ENCODE measurements around the gene COLGALT1.
"Not testable (repeated sequence)": the region's sequence is repeated elsewhere in the genome, so short reads cannot be mapped to it uniquely, and the experiment has no call there.

The COLGALT1 gene

DNA sequence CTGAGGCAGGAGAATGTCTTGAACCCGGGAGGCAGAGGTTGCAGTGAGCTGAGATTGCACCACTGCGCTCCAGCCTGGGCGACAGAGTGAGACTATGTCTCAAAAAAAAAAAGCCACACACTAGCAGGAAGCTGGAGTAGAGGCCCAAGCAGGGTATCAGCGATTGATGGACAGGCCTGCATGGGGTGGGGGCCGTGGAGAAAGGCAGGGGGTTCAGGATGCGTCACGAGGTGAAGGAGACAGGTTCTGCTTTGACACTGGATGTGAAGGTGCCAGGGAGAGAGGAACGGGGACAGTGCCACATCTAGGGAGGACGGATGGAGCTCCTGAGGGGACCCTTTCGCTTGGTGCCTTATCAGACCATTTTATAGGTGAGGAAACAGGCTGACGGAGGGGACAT is 7.1 kb downstream of the COLGALT1 start:
- DNase-seq: no peak

DNA sequence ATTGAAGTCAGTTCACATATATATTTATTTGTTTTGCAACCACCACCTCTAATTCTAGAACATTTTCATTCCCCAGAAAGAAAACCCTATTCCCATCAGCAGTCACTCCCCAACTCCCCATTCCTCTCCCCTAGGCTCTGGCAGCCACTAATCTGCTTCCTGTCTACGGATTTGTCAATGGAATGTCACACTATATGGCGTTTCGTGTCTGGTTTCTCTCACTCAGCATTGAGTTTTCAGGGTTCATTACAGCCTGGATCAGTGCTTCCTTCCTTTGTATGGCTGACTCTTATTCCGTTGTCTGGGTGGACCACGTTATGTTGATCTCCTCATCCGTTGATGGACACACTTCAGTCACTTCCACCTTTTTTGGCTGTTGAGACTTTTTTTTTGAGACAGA is 9.3 kb downstream of the COLGALT1 start:
- no peak for DNase-seq

DNA sequence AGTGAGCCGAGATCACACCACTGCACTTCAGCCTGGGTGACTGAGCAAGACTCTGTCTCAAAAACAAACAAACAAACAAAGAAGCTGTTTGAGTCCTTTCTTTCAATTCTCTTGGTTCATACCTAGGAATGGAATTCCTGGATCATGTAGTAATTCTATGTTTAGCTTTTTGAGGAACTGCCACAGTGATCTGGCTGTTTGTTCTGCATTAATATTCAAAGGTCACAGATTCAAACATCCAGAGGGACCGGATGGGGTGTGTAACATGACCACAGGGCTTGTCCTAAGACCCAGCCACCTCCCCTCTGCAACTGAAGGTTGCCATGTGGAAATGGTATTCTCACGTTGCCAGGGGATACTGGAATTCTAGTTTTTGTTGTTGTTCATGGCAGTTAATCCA is 10.2 kb downstream of the COLGALT1 start:
- no peak for DNase-seq

DNA sequence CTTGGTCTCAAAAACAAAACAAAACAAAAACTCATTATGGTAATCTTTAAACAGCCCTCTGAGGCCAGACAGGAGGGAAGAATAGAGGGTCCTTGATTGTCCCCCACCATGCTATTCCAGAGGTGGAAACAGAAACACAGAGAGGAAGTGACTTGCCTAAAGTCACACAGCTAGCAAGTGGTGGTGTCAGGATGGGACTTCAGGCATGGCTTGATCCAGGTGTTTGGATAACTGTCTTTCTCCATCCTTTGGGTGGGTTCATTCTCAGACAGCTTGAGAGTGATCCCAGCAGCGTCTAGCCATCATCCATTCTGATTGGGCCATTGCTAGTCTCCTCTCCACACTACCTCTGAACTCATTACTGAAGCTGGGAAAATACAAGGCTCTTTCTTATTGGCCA is 12.5 kb downstream of the COLGALT1 start:
- DNase-seq: no peak

DNA sequence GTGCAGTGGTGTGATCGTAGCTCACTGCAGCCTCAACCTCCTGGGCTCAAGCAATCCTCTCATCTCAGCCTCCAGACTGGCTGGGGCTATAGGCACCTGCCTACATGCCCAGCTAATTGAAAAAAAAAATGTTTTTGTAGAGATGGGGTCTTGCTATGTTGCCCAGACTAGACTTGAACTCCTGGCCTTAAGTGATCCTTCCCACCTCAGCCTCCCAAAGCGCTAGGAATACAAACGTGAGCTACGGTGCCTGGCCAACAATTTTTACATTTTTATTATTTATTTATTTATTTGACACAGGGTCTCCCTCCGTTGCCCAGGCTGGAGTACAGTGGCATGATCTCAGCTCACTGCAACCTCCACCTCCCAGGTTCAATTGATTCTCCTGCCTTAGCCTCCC is 14.8 kb downstream of the COLGALT1 start:
- not testable (repeated sequence) for DNase-seq

DNA sequence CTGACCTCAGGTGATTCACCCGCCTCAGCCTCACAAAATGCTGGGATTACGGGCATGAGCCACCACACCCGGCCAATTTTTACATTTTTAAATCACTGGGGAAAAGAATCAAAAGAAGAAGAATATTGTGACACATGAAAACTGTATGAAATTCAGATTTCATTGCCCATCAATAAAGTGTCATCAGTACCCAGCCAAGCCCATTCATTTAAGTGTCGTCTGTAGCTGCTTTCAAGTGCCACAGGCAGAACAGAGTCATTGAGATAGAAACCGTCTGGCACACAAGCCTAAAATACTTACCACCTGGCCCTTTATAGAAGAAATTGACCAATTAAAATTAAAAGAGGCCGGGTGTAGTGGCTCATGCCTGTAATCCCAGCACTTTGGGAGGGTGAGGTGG is 15.3 kb downstream of the COLGALT1 start:
- no peak for DNase-seq

DNA sequence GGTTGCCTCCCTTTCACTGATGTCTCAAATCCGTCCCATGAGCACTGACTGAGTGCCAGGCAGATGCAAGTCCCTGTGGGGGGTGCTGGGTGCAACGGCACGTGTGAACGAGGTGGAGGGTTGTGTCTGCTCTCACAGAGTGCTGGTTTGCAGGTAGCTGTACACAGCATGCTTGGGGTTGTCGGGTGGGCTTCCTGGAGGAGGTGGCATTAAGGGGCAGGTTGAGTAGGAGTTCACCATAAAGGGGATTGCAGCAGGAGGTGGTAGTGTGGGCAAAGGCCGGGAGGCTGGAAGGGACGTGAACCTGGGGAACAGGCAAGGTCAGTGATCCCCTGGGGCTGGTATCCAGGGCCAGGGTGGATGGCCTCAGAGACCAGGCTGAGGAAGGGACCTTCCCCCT is 17.2 kb downstream of the COLGALT1 start:
- DNase-seq: no peak

DNA sequence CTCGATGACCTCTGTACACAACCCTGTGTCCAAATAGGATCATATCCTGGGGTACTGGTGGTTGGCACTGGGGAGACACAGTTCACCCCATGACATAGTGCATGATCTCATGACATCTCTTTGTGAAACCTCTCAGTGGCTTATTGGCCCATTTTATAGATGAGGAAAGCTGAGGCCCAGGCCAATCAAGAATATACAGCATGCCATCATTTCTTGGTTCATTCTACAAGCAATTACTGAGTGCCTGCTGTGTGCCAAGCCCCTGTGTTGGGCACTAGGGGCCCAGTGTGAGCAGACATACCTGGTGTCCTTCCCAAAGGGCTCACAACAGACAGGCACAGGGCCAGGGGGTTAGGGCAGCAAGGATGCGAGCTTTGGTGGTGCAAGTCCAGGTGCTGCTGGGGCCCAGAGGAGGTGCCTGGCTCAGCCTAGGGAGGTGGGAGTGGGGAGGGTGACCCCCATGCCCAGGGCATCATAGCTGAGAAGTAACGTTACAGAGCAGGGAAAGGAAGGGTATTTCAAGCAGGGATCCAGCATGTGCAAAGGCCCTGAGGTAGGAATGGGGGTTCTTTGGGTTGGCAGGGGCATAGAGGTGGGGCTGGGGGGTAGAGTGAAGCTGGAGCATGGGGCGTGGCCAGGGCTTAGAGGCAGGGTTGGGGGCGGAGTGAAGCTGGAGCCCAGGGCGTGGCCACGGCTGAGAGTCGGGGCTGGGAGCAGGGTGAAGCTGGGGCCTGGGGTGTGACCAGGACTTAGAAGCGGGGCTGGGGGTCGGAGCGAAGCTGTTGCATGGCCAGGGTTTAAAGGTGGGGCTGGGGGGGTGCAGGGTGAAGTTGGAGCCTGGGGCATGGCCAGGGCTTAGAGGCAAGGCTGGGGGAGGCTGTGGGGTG is 20.7 kb downstream of the COLGALT1 start:
- no peak for DNase-seq

DNA sequence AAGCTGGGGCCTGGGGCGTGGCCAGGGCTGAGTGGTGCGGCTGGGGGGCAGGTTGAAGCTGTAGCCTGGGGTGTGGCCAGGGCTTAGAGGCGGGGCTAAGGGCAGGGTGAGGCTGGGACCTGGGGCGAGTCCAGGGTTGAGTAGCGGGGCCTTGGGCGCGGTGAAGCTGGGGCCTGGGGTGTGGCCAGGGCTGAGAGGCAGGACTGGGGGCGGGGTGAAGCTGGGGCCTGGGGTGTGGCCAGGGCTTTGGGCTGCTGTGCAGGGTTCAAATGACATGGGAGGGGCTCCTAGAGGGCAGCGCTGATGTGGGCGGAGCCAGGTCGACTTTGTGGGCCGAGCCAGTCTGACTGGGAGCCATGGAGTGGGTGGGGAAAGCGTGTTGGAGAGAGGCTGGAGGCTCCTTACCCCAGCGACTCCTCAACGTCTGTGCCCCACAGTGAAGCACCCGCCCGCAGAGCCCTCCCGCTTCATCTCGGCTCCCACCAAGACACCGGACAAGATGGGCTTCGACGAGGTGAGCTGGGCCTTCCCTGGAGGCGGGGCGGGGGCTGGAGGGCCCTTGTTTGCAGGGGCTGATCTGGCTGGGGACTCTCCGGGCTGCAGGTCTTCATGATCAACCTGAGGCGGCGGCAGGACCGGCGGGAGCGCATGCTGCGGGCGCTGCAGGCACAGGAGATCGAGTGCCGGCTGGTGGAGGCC is 21.5 kb downstream of the COLGALT1 start:
- peak; percentile 14 for DNase-seq

DNA sequence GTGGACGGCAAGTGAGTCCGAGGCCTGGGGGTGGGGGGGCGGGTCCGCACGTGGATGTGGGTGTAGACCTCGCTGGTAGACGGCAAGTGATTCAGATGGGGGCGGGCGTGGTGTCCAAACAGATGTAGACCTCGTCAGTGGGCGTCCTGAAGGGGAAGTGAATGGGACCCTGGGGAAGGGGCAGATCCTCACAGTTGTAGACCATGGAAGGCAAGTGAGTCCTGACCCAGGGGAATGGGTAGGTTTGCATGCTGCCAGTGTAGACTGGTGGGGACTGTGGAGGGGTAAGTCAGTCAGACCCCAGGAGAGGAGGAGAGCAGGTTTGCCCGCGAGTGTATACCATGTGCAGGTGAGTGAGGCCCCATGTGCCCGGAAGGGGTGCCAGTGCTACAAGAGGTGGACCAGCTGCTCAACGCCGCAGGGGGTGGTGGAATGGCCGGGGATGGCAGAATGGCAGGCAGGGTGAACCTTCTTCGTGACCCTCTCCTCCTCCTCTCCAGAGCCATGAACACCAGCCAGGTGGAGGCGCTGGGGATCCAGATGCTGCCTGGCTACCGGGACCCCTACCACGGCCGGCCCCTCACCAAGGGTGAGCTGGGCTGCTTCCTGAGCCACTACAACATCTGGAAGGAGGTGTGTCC is 22.1 kb downstream of the COLGALT1 start:
- DNase-seq: no peak

DNA sequence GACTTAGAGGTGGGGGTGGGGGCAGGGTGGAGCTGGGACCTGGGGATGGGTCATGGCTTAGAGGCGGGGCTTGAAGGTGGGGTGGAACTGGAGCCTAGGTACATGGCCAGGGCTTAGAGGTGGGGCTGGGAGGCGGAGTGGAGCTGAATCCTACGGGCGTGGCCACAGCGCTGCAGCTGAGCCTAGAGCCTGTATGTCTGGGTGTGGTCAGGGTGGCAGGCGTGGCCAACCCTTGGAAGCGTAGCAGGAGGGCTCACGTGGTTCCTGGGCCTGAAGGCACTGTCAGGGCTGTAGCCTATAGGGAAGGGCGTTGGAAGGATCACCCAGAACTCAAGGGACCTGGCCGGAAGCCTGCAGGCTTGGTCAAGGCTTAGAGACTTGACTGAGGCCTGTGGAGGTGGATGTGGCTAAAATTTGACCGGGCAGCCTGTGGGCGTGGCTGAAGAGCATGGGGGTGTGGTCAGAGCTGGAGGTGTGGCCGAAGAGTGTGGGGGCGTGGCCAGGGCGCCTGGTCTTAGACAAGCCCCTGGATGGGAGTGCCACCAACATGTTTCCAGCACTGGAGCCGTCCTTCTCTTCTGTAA is 24.3 kb downstream of the COLGALT1 start:
- peak; percentile 51 for DNase-seq

DNA sequence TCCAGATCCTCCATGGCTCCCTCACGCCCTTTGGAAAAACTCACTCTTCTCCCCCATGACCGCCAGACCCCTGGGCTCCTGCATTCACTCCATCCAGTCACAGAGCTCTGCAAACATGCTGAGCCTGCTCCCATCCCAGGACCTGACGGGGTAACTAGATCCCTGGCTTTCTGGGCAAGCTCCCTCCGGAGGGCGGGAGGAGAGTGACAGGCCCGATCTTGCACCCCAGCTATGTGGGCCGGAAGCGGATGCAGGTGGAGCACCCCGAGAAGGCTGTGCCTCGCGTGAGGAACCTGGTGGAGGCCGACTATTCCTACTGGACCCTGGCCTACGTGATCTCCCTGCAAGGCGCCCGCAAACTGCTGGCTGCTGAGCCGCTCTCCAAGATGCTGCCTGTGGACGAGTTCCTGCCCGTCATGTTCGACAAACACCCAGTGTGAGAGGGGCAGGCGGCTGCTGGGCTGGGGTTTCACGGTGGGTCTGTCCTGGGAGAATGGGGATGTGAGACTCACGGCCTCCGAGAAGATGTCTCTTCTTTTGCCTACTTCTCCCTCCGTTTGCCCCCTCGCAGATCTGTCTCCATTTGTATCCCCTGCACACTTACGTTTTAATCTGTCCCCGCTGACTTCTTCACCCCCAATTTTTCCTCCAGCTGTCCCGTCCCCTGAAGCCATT is 25.2 kb downstream of the COLGALT1 start:
- DNase-seq: no peak

DNA sequence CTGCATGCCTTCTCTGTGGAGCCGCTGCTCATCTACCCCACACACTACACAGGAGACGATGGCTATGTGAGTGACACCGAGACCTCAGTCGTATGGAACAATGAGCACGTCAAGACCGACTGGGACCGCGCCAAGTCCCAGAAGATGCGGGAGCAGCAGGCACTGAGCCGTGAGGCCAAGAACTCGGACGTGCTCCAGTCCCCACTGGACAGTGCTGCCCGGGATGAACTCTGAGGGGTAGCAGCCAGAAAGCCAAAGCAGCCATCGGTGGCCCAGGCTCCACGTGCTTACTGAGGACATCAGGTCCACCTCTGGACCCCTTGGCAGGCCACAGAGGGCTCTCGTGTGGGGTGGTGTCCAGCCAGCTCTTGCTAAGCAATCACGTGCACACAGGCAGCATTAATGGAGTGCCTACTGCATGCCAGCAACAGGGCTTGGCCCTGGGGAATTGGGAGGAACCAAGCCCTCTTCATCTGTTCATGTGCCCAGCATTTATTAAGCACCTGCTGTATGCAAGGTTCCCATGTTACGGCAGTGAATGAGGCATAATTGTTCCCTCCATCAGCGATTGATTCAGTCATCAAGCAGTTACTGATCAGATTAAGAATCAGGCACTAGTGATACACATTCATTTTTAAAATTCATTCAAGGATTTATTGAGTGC is 25.9 kb downstream of the COLGALT1 start:
- no peak for DNase-seq

DNA sequence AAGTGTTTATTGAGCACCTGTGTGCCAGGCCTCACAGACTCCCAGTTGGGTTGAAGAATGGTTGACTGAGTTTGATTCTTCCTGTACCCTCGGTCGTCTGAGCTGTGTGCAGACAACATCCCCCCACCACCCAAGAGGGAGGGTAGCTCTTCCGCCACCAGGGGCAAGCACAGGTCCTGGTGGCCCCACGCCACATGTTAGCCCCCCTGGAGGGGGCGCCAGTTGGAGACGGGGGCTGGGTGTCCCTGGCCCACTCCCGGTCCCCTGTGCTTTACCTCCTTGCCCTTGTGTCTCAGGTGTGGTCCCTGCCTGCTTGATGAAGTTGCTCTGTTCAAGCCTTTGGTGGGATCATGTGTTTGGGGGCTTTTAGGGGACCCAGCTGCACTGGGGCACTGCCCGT is 27.2 kb downstream of the COLGALT1 start:
- DNase-seq: no peak

DNA sequence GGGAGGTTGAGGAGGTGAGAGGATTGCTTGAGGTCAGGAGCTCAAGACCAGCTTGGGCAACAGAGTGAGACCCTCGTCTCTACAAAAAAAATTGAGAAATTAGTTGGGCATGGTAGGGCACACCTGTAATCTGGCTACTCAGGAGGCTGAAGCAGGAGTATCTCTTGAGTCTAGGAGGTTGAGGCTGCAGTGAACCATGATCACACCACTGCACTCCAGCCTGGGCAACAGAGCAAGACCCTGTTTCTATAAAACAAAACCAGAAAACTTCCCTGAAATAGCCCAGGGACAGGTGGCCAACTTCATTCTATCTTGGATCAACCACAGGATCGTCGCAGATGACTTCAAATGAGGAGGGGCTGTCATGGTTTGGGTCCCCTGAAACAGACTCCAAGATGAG is 28.7 kb downstream of the COLGALT1 start:
- no peak for DNase-seq

DNA sequence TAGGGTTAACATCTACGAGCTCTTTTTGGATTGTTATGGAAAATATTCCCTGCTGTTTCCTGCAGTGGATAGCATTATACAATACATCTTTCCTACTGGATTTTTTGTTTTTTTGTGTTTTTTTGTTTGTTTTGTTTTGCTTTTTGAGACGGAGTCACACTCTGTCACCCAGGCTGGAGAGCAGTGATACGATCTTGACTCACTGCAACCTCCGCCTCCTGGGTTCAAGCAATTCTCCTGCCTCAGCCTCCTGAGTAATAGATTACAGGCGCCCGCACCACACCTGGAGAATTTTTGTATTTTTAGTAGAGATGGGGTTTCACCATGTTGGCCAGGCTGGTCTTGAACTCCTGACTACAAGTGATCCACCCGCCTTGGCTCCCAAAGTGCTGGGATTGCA is 29.9 kb downstream of the COLGALT1 start:
- not testable (repeated sequence) for DNase-seq

DNA sequence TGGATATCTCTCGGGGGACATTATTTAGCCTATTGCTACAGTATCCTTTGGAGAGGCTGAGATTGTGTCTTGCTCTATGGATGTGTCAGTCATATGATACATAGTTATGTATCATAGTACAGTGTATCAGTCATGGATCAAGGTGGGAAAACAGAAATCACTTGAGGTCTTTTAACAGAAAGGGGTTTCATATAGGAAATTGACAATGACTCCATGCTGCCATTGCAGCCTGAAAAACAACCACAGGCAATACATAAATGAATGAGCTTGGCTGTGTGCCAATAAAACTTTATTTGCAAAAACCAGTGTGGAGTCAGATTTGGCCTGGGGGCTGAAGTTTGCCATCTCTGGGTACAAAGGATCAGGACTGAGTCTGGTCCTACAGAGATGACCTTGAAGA is 35.4 kb downstream of the COLGALT1 start:
- no peak for DNase-seq

DNA sequence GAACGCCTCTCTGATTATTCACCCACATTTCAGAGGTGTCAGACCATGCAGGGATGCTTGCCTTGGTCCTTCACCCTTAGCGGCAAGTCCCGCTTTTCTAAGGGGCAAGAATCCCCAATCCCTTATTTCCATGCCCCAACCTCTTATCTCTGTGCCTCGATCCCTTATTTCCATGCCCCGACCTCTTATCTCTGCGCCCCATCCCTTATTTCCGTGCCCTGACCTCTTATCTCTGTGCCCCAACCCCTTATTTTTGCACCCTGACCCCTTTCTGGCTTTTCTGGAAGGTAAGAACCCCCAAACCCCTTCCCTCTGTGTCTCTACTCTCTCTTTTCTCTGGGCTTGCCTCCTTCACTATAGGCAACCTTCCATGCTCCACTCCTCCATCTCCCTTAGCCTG is 38.8 kb downstream of the COLGALT1 start:
- not testable (repeated sequence) for DNase-seq

DNA sequence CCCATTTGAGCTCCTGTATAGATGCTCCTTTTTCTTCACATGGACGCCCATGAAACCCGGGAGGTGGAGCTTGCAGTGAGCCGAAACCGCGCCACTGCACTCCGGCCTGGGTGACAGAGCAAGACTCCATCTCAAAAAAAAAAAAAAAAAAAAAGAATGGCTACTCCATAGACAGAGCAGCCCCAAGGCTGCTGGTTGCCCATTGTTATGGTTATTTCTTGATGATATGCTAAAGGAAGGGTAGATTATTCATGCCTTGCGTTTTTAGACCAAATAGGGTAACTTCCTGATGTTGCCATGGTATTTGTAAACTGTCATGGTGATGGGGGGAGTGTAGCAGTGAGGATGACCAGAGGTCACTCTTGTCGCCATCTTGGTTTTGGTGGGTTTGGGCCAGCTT is 42.6 kb downstream of the COLGALT1 start:
- DNase-seq: not testable (repeated sequence)

DNA sequence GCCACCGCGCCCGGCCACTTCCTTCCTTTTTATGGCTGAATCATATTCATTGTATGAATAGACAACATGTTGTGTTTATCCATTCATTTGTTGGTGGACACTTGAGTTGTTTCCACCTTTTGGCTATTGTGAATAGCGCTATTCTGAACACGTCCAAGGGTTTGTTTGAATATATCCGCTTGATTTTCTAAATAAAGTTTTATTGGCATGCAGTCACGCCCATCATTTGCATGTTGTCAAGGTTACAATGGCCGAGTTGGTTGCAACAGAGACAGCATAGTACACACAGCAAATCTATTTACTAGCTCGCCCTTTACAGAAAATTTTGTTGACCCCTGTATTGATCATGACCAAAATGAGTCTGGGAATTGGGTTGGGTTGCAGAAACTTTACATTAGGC is 43.5 kb downstream of the COLGALT1 start:
- DNase-seq: no peak

DNA sequence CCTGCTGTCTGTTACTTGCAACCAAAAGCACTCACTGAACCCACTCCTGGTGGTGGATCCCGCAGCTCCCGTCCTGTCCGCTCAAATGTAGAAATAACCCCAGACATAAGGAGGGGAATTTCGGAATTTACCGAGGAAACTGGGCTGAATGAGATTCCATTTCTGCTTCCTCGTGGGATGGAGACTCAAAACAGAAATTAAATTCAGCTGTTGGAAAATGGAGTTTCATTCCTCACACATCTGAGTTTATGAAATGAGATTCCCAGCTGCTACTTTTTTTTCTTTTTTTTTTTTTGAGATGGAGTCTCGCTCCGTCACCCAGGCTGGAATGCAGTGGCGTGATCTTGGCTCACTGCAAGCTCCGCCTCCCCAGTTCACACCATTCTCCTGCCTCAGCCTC is 44.3 kb downstream of the COLGALT1 start:
- DNase-seq: no peak

DNA sequence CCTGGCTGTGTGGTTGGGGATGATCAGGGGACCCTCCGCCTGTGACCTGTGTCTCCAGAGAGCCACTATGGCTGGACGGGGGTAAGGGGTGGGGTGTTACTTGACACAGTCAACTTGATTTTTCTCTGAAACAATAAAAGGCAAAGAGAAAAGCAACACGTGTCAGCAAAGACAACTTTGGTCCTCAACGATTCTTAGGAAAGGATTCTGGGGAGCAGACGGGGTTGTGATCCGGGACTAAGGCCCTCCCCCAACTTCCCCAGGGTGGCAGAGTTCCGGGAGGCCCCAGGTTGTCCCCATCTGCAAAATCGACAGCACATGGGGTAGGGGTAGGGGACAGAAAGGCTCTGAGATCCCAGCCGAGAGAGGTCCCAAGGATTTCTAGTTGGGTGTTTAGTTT is 46.2 kb downstream of the COLGALT1 start:
- no peak for DNase-seq
